HepG2 (cell line): Measurements from ENCODE around the gene POLR1G. TPM values are rescaled to one million over a fixed set of nuclear protein-coding genes. Genes with fewer than 3 reads are reported as not detected.

ENCODE experiments used
- ATAC-seq: fragments of 200-7000 bp; cut with Tn5 transposase; 3 replicates; pipeline ENCODE4 v1.9.1; 2020; ENCODE audit warnings: mild to moderate bottlenecking, moderate library complexity
- BruUV-seq: library from RNA; stranded (reverse); fragments of 400-500 nt; replicated peaks from 2 replicates; lab custom pipeline; 2021; lab: Mats Ljungman, UMichigan
- CTCF ChIA-PET: fragments of 300-600 bp; formaldehyde crosslinking; extraction: SDS; loops from one replicate; lab custom pipeline; 2021; ENCODE audit warnings: low total read pairs, inconsistent platforms, low intra/inter-chr PET ratio; lab: Yijun Ruan, JAX
- POLR2A ChIA-PET: fragments of 350-600 bp; sonication (Branson Sonifier 250); formaldehyde crosslinking; loops from one replicate; lab custom pipeline; 2020; ENCODE audit warnings: antibody characterized with exemption, inconsistent platforms; lab: Yijun Ruan, JAX
- DNase-seq: peaks from one replicate; pipeline ENCODE4 v3.0.0-alpha.2; 2015; ENCODE audit warnings: low spot score
- FAIRE-seq: peaks from 3 replicates; lab custom pipeline; 2011; peaks lifted over from hg19 to GRCh38; lab: Jason Lieb, UNC
- H2AFZ ChIP-seq: one replicate; pipeline ENCODE4 v1.6.1; 2011; ENCODE audit warnings: low read length, inconsistent platforms
- H3K27ac ChIP-seq: fragments of 300-600 bp; 3 replicates; pipeline ENCODE4 v1.8.0; 2011; ENCODE audit warnings: mixed run types, mild to moderate bottlenecking, mixed read lengths, low read length, inconsistent platforms; ENCODE audit not compliant: insufficient read depth; ENCODE audit errors: extremely low read length
- H3K27me3 ChIP-seq, 2 experiments: fragments of 200-600 bp in 1 of 2; 2 replicates in 1 of 2; 3 replicates in 1 of 2; pipeline versions ENCODE4 v1.6.0 to v1.8.0; 2011; ENCODE audit warnings: low read length in 2 of 2, mild to moderate bottlenecking in 2 of 2, moderate library complexity in 2 of 2, inconsistent platforms in 1 of 2; ENCODE audit not compliant: insufficient read depth in 2 of 2, control insufficient read depth in 1 of 2
- H3K36me3 ChIP-seq, 2 experiments: fragments of 200-600 bp in 1 of 2; replicated peaks in 1 of 2; 2 replicates in 1 of 2; 3 replicates in 1 of 2; pipeline versions ENCODE4 v1.5.1 to v1.8.0; 2011; ENCODE audit warnings: low read length in 2 of 2, inconsistent platforms in 1 of 2; ENCODE audit not compliant: insufficient read depth in 2 of 2, control insufficient read depth in 1 of 2
- H3K4me1 ChIP-seq: 2 replicates; pipeline ENCODE4 v1.5.1; 2012; ENCODE audit warnings: low read length, inconsistent platforms; ENCODE audit not compliant: insufficient read depth
- H3K4me2 ChIP-seq: 2 replicates; pipeline ENCODE4 v1.6.0; 2011; ENCODE audit warnings: low read depth, low read length, inconsistent platforms
- H3K4me3 ChIP-seq, 3 experiments: fragments of 200-600 bp in 1 of 3; sonication (generic), shearing (Covaris generic) in 1 of 3; replicated peaks in 1 of 3; 2 replicates each; pipeline ENCODE4 v1.5.1; 2011 to 2016; ENCODE audit warnings: low read length in 3 of 3, inconsistent platforms in 2 of 3, low read depth in 2 of 3, mild to moderate bottlenecking in 2 of 3, control low read depth in 1 of 3, mixed read lengths in 1 of 3; ENCODE audit not compliant: insufficient read depth in 1 of 3
- H3K79me2 ChIP-seq: one replicate; pipeline ENCODE4 v1.6.1; 2011; ENCODE audit warnings: low read length, inconsistent platforms; ENCODE audit not compliant: insufficient read depth
- H3K9ac ChIP-seq: 2 replicates; pipeline ENCODE4 v1.6.0; 2011; ENCODE audit warnings: mild to moderate bottlenecking, low read depth, low read length, inconsistent platforms; ENCODE audit not compliant: insufficient read depth
- H3K9me3 ChIP-seq: 2 replicates; pipeline ENCODE4 v1.5.1; 2012; ENCODE audit warnings: mild to moderate bottlenecking, low read length
- H4K20me1 ChIP-seq: 2 replicates; pipeline ENCODE4 v1.6.0; 2011; ENCODE audit warnings: inconsistent platforms, mild to moderate bottlenecking, low read length, moderate library complexity; ENCODE audit not compliant: insufficient read depth
- ATF3 ChIP-seq: sonication (generic); formaldehyde crosslinking; IDR thresholded peaks from 2 replicates; pipeline ENCODE4 v1.4.0; 2020; ENCODE audit warnings: missing genetic modification reagents
- ATRX ChIP-seq: sonication (generic); formaldehyde crosslinking; IDR thresholded peaks from 2 replicates; pipeline ENCODE4 v1.4.0; 2020; ENCODE audit warnings: missing genetic modification reagents, borderline replicate concordance
- CC2D1A ChIP-seq: sonication (generic); formaldehyde crosslinking; IDR thresholded peaks from 2 replicates; pipeline ENCODE4 v1.8.1; 2023; ENCODE audit warnings: mild to moderate bottlenecking, missing genetic modification reagents
- FOXK2 ChIP-seq: fragments of 450-650 bp; IDR thresholded peaks from 2 replicates; pipeline ENCODE4 v1.6.1; 2016
- GATAD2A ChIP-seq: IDR thresholded peaks from 2 replicates; pipeline ENCODE4 v1.6.1; 2016
- HDAC1 ChIP-seq: sonication (generic); formaldehyde crosslinking; IDR thresholded peaks from 2 replicates; pipeline ENCODE4 v1.5.1; 2020; ENCODE audit warnings: mild to moderate bottlenecking, missing genetic modification reagents
- KDM5B ChIP-seq: sonication (generic); formaldehyde crosslinking; IDR thresholded peaks from 2 replicates; pipeline ENCODE4 v1.4.0; 2020; ENCODE audit warnings: missing genetic modification reagents, mild to moderate bottlenecking, borderline replicate concordance
- MAFG ChIP-seq: sonication (generic); formaldehyde crosslinking; IDR thresholded peaks from 2 replicates; pipeline ENCODE4 v1.5.1; 2020; ENCODE audit warnings: mild to moderate bottlenecking, missing genetic modification reagents
- PHF20 ChIP-seq: sonication (generic); formaldehyde crosslinking; IDR thresholded peaks from 2 replicates; pipeline ENCODE4 v1.5.0; 2020; ENCODE audit warnings: mild to moderate bottlenecking, missing genetic modification reagents
- RARA ChIP-seq: IDR thresholded peaks from 2 replicates; pipeline ENCODE4 v1.6.1; 2016; ENCODE audit warnings: missing genetic modification reagents, missing compliant biosample characterization
- SIX4 ChIP-seq: sonication (generic); formaldehyde crosslinking; IDR thresholded peaks from 2 replicates; pipeline ENCODE4 v1.4.0; 2020; ENCODE audit warnings: missing genetic modification reagents
- THAP7 ChIP-seq: sonication (generic); formaldehyde crosslinking; IDR thresholded peaks from 2 replicates; pipeline ENCODE4 v1.8.1; 2023; ENCODE audit warnings: mild to moderate bottlenecking, missing genetic modification reagents
- ZFP37 ChIP-seq: sonication (generic); formaldehyde crosslinking; IDR thresholded peaks from 2 replicates; pipeline ENCODE4 v1.4.0; 2020; ENCODE audit warnings: missing genetic modification reagents, borderline replicate concordance
- ZNF17 ChIP-seq: sonication (generic); formaldehyde crosslinking; IDR thresholded peaks from 2 replicates; pipeline ENCODE4 v1.5.0; 2020; ENCODE audit warnings: mild to moderate bottlenecking, missing genetic modification reagents
- ZNF549 ChIP-seq: sonication (generic); formaldehyde crosslinking; IDR thresholded peaks from 2 replicates; pipeline ENCODE4 v1.5.0; 2020; ENCODE audit warnings: missing genetic modification reagents
- ZNF776 ChIP-seq: sonication (generic); formaldehyde crosslinking; IDR thresholded peaks from 2 replicates; pipeline ENCODE4 v1.4.0; 2020; ENCODE audit warnings: mild to moderate bottlenecking, missing genetic modification reagents
- ZNF83 ChIP-seq: sonication (generic); formaldehyde crosslinking; IDR thresholded peaks from 2 replicates; pipeline ENCODE4 v1.4.0; 2020; ENCODE audit warnings: missing genetic modification reagents, mild to moderate bottlenecking, borderline replicate concordance
- ZZZ3 ChIP-seq: sonication (generic); formaldehyde crosslinking; IDR thresholded peaks from 2 replicates; pipeline ENCODE4 v1.4.0; 2020; ENCODE audit warnings: missing genetic modification reagents, mild to moderate bottlenecking, borderline replicate concordance
- WGBS: methylation state at CpG from one replicate; pipeline ENCODE4 v1.1.6; 2017; ENCODE audit warnings: low lambda C conversion rate; 5-methylcytosine and 5-hydroxymethylcytosine counted together
- in situ Hi-C: cut with HindIII; loops from 2 replicates; pipeline ENCODE4 v1.10.0; 2017; ENCODE audit warnings: low pct_unique_long_range_greater_than_20kb; ENCODE audit not compliant: extremely low pct_ligation_motif_present
- intact Hi-C: fragments of 100-400 bp; cut with micrococcal nuclease; formaldehyde crosslinking; loops from one replicate; pipeline ENCODE4 v1.10.0; 2022; ENCODE audit not compliant: unreplicated experiment
- polyA plus RNA-seq, 8 experiments: library from polyadenylated mRNA; depleted of rRNA in 3 of 8; stranded (reverse) in 7 of 8; unstranded in 1 of 8; fragments of >200 nt; fragmentation: Illumina TruSeq in 4 of 8; extraction: Trizol in 4 of 8; gene quantifications; 2 replicates each; pipeline versions ENCODE4 v1.2.1 to v1.2.3, GENCODE V29; 2011 to 2016; ENCODE audit warnings: low read depth in 4 of 8, missing spikeins in 1 of 8, mixed read lengths in 1 of 8; ENCODE audit not compliant: insufficient read depth in 1 of 8
- total RNA-seq, 5 experiments: library from RNA; depleted of rRNA; stranded (reverse); fragments of >200 nt; fragmentation: Illumina TruSeq; extraction: Trizol; gene quantifications; 2 replicates each; pipeline ENCODE4 v1.2.3, GENCODE V29; 2016; ENCODE audit warnings: low read depth in 1 of 5
- TF ChIP-seq, protein P1 (sequence below): sonication (generic); formaldehyde crosslinking; IDR thresholded peaks from 2 replicates; pipeline ENCODE4 v1.4.0; 2020; ENCODE audit warnings: missing genetic modification reagents

POLR1G gene
- total and polyA plus RNA-seq, 2 of the 13 experiments (the other 11 are each of a cell fraction or from before 2014, with no cell fraction given): 3.5 to 20.8 TPM

DNA sequence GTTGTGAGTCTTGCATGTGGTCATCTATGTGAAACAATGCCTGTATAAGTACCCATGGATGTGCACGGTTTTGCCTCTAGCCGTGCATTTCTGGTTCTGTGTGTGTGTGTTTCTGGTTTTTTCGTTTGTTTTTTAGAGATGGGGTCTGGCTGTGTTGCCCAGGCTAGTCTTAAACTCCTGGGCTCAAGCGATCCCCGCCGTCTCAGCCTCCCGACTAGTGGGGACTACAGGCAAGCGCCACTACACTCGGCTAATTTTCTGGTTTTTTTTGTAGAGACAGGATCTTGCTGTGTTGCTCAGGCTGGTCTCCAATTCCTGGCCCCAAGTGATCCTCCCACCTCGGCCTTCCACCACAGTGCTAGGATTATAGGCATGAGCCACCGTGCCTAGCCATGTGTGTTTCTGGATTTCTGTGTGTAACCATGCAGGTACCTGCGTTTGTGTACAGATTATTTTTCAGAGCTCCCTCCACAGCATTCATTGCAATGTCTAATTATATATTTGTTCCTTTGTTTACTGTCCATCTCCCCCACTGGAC lies 45.5 kb downstream of the POLR1G start:
- ChIA-PET POLR2A (interaction anchor here (2.9 kb wide), 1 partner anchor 18 kb away, joined by 8 read pairs; no protein-coding TSS in a partner anchor), CTCF (no interaction called here)
- DNase-seq: no peak
- in situ Hi-C loops: no loop called here
- no peaks in the 10 kb centered on the region for H3K36me3 ChIP-seq
- 17% methylated on average over 12 of the region's 12 CpGs for WGBS
- H3K27ac ChIP-seq: no peak overlapping the region
- peaks cover 0 to 8% of the 10 kb centered on the region in 2 experiments; a peak in 4 of 5 replicates for H3K27me3 ChIP-seq
- H2AFZ ChIP-seq: no peak overlapping the region
- BruUV-seq: no TSS peak
- intact Hi-C loops: loop anchor here (2.0 kb wide), 1 partner anchor 15 kb away; the partner anchor contains the start of gene FOSB
- H3K79me2 ChIP-seq: no peaks in the 10 kb centered on the region
- peak overlapping the region; percentile 94 for H3K4me2 ChIP-seq
- peak overlapping the region; percentile 88 for H3K9ac ChIP-seq
- no peaks in the 10 kb centered on the region for H3K9me3 ChIP-seq
- peaks cover 94% of the 10 kb centered on the region for H3K4me1 ChIP-seq
- no peak for ATAC-seq
- no peaks in the 10 kb centered on the region for H4K20me1 ChIP-seq
- FAIRE-seq: no peak
- peak overlapping the region in 1 of 3 experiments; percentile 11; a peak in 2 of 6 replicates for H3K4me3 ChIP-seq
- TF ChIP-seq GATAD2A (CRISPR knock-in tag) (no peak), ATF3 (CRISPR knock-in tag) (no peak), ZNF17 (CRISPR knock-in tag) (no peak), ZNF776 (no peak), ZFP37 (CRISPR knock-in tag) (no peak), SIX4 (CRISPR knock-in tag) (no peak), ZZZ3 (no peak), ATRX (CRISPR knock-in tag) (no peak), HDAC1 (CRISPR knock-in tag) (no peak), PHF20 (CRISPR knock-in tag) (no peak), MAFG (CRISPR knock-in tag) (no peak), ZNF83 (no peak), THAP7 (no peak), FOXK2 (0 out of 2 replicates have a peak, but pooled peaks have one; percentile 1), RARA (0 out of 2 replicates have a peak, but pooled peaks have one; percentile 31), ZNF549 (CRISPR knock-in tag) (no peak), CC2D1A (CRISPR knock-in tag) (no peak), KDM5B (0 out of 2 replicates have a peak, but pooled peaks have one; percentile 13)
- TF ChIP-seq, protein P1, sequence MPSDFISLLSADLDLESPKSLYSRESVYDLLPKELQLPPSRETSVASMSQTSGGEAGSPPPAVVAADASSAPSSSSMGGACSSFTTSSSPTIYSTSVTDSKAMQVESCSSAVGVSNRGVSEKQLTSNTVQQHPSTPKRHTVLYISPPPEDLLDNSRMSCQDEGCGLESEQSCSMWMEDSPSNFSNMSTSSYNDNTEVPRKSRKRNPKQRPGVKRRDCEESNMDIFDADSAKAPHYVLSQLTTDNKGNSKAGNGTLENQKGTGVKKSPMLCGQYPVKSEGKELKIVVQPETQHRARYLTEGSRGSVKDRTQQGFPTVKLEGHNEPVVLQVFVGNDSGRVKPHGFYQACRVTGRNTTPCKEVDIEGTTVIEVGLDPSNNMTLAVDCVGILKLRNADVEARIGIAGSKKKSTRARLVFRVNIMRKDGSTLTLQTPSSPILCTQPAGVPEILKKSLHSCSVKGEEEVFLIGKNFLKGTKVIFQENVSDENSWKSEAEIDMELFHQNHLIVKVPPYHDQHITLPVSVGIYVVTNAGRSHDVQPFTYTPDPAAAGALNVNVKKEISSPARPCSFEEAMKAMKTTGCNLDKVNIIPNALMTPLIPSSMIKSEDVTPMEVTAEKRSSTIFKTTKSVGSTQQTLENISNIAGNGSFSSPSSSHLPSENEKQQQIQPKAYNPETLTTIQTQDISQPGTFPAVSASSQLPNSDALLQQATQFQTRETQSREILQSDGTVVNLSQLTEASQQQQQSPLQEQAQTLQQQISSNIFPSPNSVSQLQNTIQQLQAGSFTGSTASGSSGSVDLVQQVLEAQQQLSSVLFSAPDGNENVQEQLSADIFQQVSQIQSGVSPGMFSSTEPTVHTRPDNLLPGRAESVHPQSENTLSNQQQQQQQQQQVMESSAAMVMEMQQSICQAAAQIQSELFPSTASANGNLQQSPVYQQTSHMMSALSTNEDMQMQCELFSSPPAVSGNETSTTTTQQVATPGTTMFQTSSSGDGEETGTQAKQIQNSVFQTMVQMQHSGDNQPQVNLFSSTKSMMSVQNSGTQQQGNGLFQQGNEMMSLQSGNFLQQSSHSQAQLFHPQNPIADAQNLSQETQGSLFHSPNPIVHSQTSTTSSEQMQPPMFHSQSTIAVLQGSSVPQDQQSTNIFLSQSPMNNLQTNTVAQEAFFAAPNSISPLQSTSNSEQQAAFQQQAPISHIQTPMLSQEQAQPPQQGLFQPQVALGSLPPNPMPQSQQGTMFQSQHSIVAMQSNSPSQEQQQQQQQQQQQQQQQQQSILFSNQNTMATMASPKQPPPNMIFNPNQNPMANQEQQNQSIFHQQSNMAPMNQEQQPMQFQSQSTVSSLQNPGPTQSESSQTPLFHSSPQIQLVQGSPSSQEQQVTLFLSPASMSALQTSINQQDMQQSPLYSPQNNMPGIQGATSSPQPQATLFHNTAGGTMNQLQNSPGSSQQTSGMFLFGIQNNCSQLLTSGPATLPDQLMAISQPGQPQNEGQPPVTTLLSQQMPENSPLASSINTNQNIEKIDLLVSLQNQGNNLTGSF (CRISPR knock-in tag): no peak
